ENCODE measurements around the gene HOXB7.

Gene HOXB7

DNA sequence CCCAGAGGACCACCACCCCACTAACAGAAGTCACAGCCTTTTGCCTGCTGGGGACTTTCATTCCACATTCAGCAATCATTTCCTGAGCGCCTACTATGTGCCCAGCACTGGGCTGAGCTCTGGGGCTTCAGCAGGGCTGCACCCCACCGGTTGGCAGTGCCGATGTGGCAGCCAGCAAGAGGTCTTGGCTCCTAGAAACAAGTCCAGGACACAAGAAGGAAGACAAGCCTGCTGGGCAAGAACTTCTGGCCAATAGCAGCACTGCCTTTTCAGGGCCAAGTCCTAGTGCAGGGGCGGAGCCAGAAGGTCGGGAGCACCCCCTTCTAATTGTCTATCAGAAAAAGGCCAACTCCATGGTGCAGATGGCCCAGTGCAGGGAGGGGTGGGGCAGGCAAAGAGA, 28.3 kb upstream of the HOXB7 start:
- Histone ChIP-seq H3K36me3 (no peaks in the 10 kb centered on the region), H3K27ac (no peak overlapping the region), H3K27me3 (peaks cover 0 to 97% of the 10 kb centered on the region in 2 donors), H3K4me3 (no peak overlapping the region), H3K4me1 (peaks cover 0 to 8% (median 2%) of the 10 kb centered on the region in 4 donors), H3K9me3 (no peaks in the 10 kb centered on the region)
- intact Hi-C loops (cut with DNase I; ENCODE audit: low total_unique reads), result no loop called here
- DNase-seq, result no peak
- TF ChIP-seq, protein P1, sequence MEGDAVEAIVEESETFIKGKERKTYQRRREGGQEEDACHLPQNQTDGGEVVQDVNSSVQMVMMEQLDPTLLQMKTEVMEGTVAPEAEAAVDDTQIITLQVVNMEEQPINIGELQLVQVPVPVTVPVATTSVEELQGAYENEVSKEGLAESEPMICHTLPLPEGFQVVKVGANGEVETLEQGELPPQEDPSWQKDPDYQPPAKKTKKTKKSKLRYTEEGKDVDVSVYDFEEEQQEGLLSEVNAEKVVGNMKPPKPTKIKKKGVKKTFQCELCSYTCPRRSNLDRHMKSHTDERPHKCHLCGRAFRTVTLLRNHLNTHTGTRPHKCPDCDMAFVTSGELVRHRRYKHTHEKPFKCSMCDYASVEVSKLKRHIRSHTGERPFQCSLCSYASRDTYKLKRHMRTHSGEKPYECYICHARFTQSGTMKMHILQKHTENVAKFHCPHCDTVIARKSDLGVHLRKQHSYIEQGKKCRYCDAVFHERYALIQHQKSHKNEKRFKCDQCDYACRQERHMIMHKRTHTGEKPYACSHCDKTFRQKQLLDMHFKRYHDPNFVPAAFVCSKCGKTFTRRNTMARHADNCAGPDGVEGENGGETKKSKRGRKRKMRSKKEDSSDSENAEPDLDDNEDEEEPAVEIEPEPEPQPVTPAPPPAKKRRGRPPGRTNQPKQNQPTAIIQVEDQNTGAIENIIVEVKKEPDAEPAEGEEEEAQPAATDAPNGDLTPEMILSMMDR (IDR thresholded peaks at IDR 0.05), result no peak

DNA sequence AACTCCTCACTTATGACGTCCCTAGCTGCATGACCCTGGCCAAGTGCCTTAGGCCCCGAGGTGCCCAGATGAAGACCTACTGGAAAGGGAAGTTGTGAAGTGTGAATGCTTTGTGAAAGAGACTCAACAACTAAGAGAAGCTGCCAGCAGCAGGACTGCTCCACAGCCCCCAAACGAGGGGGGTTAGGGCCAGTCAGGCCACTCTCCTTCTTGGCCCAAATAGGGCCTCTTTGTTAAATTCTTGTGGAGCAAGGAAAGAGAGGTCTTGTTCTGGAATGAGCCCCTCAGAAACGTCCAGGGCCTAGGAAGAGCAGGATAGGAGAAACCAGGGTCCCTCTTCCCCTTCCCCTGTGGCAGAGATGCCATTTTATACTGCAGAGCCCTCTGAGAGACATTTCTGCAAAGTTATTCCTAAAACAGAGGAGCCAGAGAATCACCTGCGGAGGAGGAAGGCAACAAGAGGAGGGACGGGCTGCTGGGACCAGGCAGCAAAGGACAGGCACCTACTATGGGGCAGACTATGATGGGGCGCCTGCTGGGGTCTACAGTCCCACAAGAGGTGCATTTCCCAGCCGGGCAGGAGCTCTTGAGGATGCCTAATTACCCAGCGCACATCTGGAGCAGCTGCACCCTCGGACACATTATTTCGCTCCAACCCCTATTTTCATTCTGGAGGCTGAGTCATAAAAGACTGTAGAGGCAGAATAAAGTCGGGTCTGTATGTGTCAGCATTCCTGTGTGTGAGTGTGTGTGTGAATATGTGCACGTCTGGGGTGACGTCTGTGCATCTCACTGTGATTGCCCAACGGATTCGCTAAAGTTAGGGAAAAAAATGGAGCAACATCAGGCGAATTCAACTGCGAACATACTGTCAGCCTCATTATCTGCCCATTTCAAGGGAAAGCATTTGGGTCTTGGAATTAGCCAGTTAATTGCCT, 26.8 kb upstream of the HOXB7 start:
- Histone ChIP-seq H3K4me1 (peaks cover 0 to 16% (median 4%) of the 10 kb centered on the region in 4 donors), H3K9me3 (no peaks in the 10 kb centered on the region), H3K27me3 (peaks cover 0 to 97% of the 10 kb centered on the region in 2 donors), H3K4me3 (no peak overlapping the region), H3K36me3 (no peaks in the 10 kb centered on the region), H3K27ac (no peak overlapping the region)
- intact Hi-C loops (cut with DNase I; ENCODE audit: low total_unique reads), result no loop called here
- DNase-seq, result no peak
- TF ChIP-seq, protein P1 (IDR thresholded peaks at IDR 0.05), result no peak

DNA sequence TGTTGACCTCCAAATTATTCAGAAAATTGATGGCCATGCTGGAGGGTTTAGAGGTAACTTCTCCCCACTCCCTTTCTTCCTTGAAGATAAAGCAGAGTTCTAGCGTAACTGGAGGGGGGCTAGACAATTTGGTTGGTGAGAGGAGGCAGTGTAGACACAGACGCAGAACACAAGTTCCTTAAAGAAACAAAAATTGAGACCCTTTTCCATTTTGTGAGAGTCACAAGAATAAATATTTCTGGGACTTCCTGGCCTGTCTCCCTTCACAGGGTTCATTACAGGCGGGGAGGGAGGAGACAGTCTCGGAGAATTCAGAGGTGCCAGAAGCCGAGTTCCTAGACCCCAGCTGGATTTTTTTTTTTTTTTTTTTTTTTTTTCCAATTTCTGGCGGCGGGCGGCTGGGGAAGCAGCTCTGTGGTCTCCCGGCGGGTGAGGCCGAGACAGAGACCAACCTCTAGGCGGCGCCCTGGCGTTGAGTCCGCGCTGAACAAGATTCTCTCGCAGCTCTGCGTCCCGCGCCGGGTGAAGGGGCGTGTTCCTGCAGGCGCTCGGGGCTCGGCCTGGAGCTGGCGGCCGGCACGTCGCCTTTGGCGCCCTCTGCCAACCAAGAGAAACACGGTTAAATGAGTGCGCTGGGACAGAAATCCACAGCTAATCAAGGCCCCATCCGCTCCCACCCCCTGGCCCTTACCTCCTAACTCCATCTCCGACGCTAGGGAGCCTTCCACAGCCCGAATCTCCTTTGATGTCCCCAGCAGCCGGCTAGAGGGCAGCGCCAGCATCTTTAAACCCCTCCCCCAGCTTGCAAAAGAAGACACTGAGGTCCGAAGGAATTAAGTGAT, 25.6 kb upstream of the HOXB7 start:
- no peak overlapping the region for H3K4me3 ChIP-seq
- TF ChIP-seq, protein P1 (IDR thresholded peaks at IDR 0.05), result peak in 1 of 2 experiments; percentile 17
- no peaks in the 10 kb centered on the region for H3K9me3 ChIP-seq
- peaks cover 0 to 16% (median 4%) of the 10 kb centered on the region in 4 donors for H3K4me1 ChIP-seq
- H3K27ac ChIP-seq, result no peak overlapping the region
- DNase-seq, result peak in 1 of 2 donors; percentile 52
- peaks cover 0 to 97% of the 10 kb centered on the region in 2 donors for H3K27me3 ChIP-seq
- intact Hi-C loops (cut with DNase I; ENCODE audit: low total_unique reads), result no loop called here
- no peaks in the 10 kb centered on the region for H3K36me3 ChIP-seq

DNA sequence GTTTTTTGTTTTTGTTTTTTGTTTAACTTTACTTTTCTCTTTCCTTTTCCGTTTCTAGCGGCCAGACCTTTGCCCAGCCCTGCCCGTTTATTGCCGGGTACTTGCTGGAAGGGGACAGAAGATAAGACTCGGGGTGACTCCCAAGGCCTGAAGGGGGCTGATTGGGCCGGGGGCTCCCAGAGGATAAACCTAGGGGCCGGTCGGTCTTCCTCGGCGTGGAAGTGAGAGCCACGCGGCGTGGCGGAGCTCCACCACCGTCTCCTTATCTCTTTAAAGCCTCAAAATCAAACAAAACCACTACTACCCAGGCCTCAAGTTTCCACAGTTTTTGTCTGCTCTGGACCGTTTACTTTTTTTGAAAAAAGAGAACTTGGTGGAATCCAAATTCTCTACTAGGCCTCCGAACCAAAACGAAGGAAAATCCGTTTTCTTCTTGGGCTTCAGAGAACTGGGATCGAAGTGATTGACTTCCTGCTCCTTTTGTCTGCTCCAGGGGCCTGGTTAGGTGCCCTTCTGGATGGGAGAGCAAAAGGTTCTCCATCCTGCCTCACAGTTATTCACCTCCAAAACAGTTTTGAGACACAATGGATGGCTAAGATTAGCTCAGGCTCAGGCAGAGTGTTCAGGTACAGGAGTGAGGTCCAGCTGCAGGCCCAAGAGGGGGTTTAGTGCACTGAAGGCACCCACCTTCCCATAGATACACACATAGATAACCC, 23.8 kb upstream of the HOXB7 start:
- Histone ChIP-seq H3K27me3 (peaks cover 0 to 99% of the 10 kb centered on the region in 2 donors), H3K27ac (no peak overlapping the region), H3K4me3 (no peak overlapping the region), H3K36me3 (no peaks in the 10 kb centered on the region), H3K4me1 (peaks cover 0 to 16% (median 4%) of the 10 kb centered on the region in 4 donors), H3K9me3 (no peaks in the 10 kb centered on the region)
- TF ChIP-seq, protein P1 (IDR thresholded peaks at IDR 0.05), result no peak
- no peak for DNase-seq
- intact Hi-C loops (cut with DNase I; ENCODE audit: low total_unique reads), result no loop called here

DNA sequence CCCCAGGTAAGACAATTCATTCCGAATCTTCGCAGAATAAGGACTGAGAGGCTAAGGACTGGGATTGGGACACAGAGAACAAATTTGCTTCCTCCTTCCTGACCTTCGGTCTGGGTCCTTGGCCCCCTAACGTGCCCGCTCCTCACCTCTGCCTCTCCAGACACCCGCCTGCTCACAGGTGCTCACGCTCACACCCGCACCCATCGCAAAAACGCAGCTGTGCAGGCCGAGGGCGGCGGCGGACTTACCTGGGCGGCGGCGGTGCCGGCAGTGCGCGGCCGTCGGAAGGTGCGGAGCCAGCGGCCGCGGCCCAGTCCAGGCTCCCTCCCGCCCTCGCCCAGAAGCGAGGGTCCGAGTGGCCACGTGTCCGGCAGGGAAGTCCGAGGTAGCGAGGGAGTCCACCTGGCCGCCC, 22.5 kb upstream of the HOXB7 start:
- intact Hi-C loops (cut with DNase I; ENCODE audit: low total_unique reads), result no loop called here
- Histone ChIP-seq H3K4me3 (no peak overlapping the region), H3K36me3 (no peaks in the 10 kb centered on the region), H3K27ac (no peak overlapping the region), H3K27me3 (peaks cover 0 to 100% of the 10 kb centered on the region in 2 donors), H3K9me3 (no peaks in the 10 kb centered on the region), H3K4me1 (peaks cover 0 to 16% (median 4%) of the 10 kb centered on the region in 4 donors)
- no peak for DNase-seq
- TF ChIP-seq, protein P1 (IDR thresholded peaks at IDR 0.05), result no peak
